Measurements from ENCODE around the gene GNG14. TPM values are rescaled to one million over a fixed set of nuclear protein-coding genes. Genes with fewer than 3 reads are reported as not detected.

Gene GNG14
- total and polyA plus RNA-seq, 2 of the 13 experiments (the other 11 are each of a cell fraction or from before 2014, with no cell fraction given), result not detected

GRCh38 chr19:12639901-12640613 is 47.7 kb upstream of the GNG14 start (continued):
- TF ChIP-seq PAXIP1 (CRISPR knock-in tag; conservative IDR thresholded peaks at IDR 0.05) (0 out of 2 replicates have a peak, but pooled peaks have one; percentile 15), ARID5B (CRISPR knock-in tag; IDR thresholded peaks at IDR 0.05) (peak; percentile 11; the same call in 1 of the 2 replicates), XRCC5 (optimal IDR thresholded peaks at IDR 0.05; ENCODE audit: low read length) (peak; percentile 90), RXRA (CRISPR knock-in tag; IDR thresholded peaks at IDR 0.05) (peak; percentile 47; the same call in 1 of the 2 replicates), GABPA (IDR thresholded peaks at IDR 0.05; ENCODE audit: low read depth, low read length) (no peak), GABPA (CRISPR knock-in tag; IDR thresholded peaks at IDR 0.05; ENCODE audit: low read depth) (0 out of 2 replicates have a peak, but pooled peaks have one; percentile 31), ZFYVE20 (CRISPR knock-in tag; IDR thresholded peaks at IDR 0.05; ENCODE audit: borderline replicate concordance, low read depth) (no peak), HNF1A (IDR thresholded peaks at IDR 0.05; ENCODE audit: low read depth) (no peak), HNF1A (CRISPR knock-in tag; IDR thresholded peaks at IDR 0.05; ENCODE audit: borderline replicate concordance) (0 out of 2 replicates have a peak, but pooled peaks have one; percentile 42), MAZ (IDR thresholded peaks at IDR 0.05; ENCODE audit: borderline replicate concordance, low read depth, low read length) (no peak), MAZ (CRISPR knock-in tag; IDR thresholded peaks at IDR 0.05; ENCODE audit: low read depth) (no peak), ZNF883 (CRISPR knock-in tag; IDR thresholded peaks at IDR 0.05; ENCODE audit: not compliant biosample characterization) (peak; percentile 49), ZNF574 (CRISPR knock-in tag; IDR thresholded peaks at IDR 0.05) (peak; percentile 30; the same call in 1 of the 2 replicates)
